GM12878 (cell line): ENCODE results near the gene SYTL2. TPM values are rescaled to one million over a fixed set of nuclear protein-coding genes. Genes with fewer than 3 reads are reported as not detected.

Source experiments
- ATAC-seq: fragments of 200-7000 bp; cut with Tn5 transposase; 3 replicates; pipeline ENCODE4 v1.9.1; 2020; ENCODE audit warnings: mild to moderate bottlenecking, moderate library complexity
- BruUV-seq: library from RNA; stranded (reverse); fragments of 400-500 nt; replicated peaks from 2 replicates; lab custom pipeline; 2021; lab: Mats Ljungman, UMichigan
- CTCF ChIA-PET: fragments of 300-600 bp; sonication (Branson Sonifier 250); formaldehyde crosslinking; extraction: SDS; loops from one replicate; lab custom pipeline; 2021; ENCODE audit warnings: inconsistent platforms; lab: Yijun Ruan, JAX
- POLR2A ChIA-PET: fragments of 350-600 bp; formaldehyde crosslinking; extraction: SDS; loops from one replicate; lab custom pipeline; 2021; ENCODE audit warnings: inconsistent platforms; lab: Charles Lee
- RAD21 ChIA-PET: fragments of 300-600 bp; sonication (Branson Sonifier 250); formaldehyde crosslinking; loops from one replicate; lab custom pipeline; 2023; ENCODE audit warnings: antibody characterized with exemption; ENCODE audit not compliant: unreplicated experiment; lab: Charles Lee
- SMC1A ChIA-PET: fragments of 300-600 bp; sonication (Branson Sonifier 250); formaldehyde crosslinking; loops from one replicate; lab custom pipeline; 2023; ENCODE audit not compliant: unreplicated experiment, uncharacterized antibody; lab: Charles Lee
- DNase-seq: peaks from one replicate; pipeline ENCODE4 v3.0.0-alpha.2; 2011; ENCODE audit warnings: low read depth, low spot score
- FAIRE-seq: peaks from 3 replicates; lab custom pipeline; 2011; peaks lifted over from hg19 to GRCh38; lab: Jason Lieb, UNC
- H2AFZ ChIP-seq: 2 replicates; pipeline ENCODE4 v1.6.0; 2011; ENCODE audit warnings: low read depth, low read length, control low read depth; ENCODE audit not compliant: control insufficient read depth
- H3K27ac ChIP-seq: 2 replicates; pipeline ENCODE4 v1.5.1; 2011; ENCODE audit warnings: control low read depth; ENCODE audit not compliant: control insufficient read depth, insufficient read depth
- H3K27me3 ChIP-seq, 2 experiments: replicated peaks in 1 of 2; 2 replicates each; pipeline versions ENCODE4 v1.6.0 to v1.6.1; 2011; ENCODE audit warnings: low read length in 1 of 2; ENCODE audit not compliant: control insufficient read depth in 2 of 2, insufficient read depth in 2 of 2
- H3K36me3 ChIP-seq, 2 experiments: 2 replicates each; pipeline ENCODE4 v1.5.1; 2011; ENCODE audit warnings: low read length in 1 of 2; ENCODE audit not compliant: control insufficient read depth in 2 of 2, insufficient read depth in 2 of 2
- H3K4me1 ChIP-seq: 2 replicates; pipeline ENCODE4 v1.6.1; 2011; ENCODE audit warnings: mild to moderate bottlenecking, low read length, moderate library complexity, mixed read lengths; ENCODE audit not compliant: control insufficient read depth, insufficient read depth
- H3K4me2 ChIP-seq: 2 replicates; pipeline ENCODE4 v1.6.0; 2011; ENCODE audit warnings: control low read depth; ENCODE audit not compliant: control insufficient read depth, insufficient read depth
- H3K4me3 ChIP-seq: fragments of 200-600 bp; sonication (generic); 2 replicates; pipeline ENCODE4 v1.5.1; 2016
- H3K79me2 ChIP-seq: 2 replicates; pipeline ENCODE4 v1.6.0; 2011; ENCODE audit warnings: low read length; ENCODE audit not compliant: control insufficient read depth, insufficient read depth
- H3K9ac ChIP-seq: 2 replicates; pipeline ENCODE4 v1.8.0; 2011; ENCODE audit warnings: low read length, control low read depth, mixed read lengths; ENCODE audit not compliant: control insufficient read depth, insufficient read depth
- H3K9me3 ChIP-seq: replicated peaks from 3 replicates; pipeline ENCODE4 v1.5.1; 2011; ENCODE audit warnings: mild to moderate bottlenecking, low read length; ENCODE audit not compliant: control insufficient read depth, insufficient read depth
- H4K20me1 ChIP-seq: 2 replicates; pipeline ENCODE4 v1.6.0; 2011; ENCODE audit not compliant: control insufficient read depth, insufficient read depth
- ATF2 ChIP-seq: IDR thresholded peaks from 2 replicates; pipeline ENCODE4 v1.6.1; 2012; ENCODE audit warnings: low read length, inconsistent platforms
- ATF3 ChIP-seq: IDR thresholded peaks from 2 replicates; pipeline ENCODE4 v1.6.1; 2011; ENCODE audit warnings: low read depth, mild to moderate bottlenecking, low read length, moderate library complexity, borderline replicate concordance; ENCODE audit errors: extremely low read depth
- CBX3 ChIP-seq: fragments of 200-600 bp; sonication (generic); IDR thresholded peaks from 2 replicates; pipeline ENCODE4 v1.6.1; 2016; ENCODE audit warnings: low read depth, borderline replicate concordance
- CHD1 ChIP-seq: IDR thresholded peaks from 2 replicates; pipeline ENCODE4 v1.6.1; 2012; ENCODE audit warnings: low read depth, low read length, improper control_type of control experiment
- GATAD2B ChIP-seq: fragments of 450-650 bp; conservative IDR thresholded peaks from 2 replicates; pipeline ENCODE4 v1.6.1; 2017; ENCODE audit warnings: low read depth, mild to moderate bottlenecking, moderate library complexity
- IKZF2 ChIP-seq, 2 experiments: fragments of 450-650 bp; IDR thresholded peaks; 2 replicates each; pipeline ENCODE4 v1.6.1; 2017; ENCODE audit warnings: mild to moderate bottlenecking in 2 of 2, moderate library complexity in 2 of 2
- MEF2B ChIP-seq: fragments of 450-650 bp; IDR thresholded peaks from 2 replicates; pipeline ENCODE4 v1.6.1; 2018; ENCODE audit warnings: mild to moderate bottlenecking, moderate library complexity; ENCODE audit not compliant: partially characterized antibody, poor library complexity, severe bottlenecking
- NBN ChIP-seq: fragments of 450-650 bp; IDR thresholded peaks from 2 replicates; pipeline ENCODE4 v1.6.1; 2016
- NR2C1 ChIP-seq: fragments of 450-650 bp; IDR thresholded peaks from 2 replicates; pipeline ENCODE4 v1.6.1; 2017; ENCODE audit warnings: antibody characterized with exemption, mild to moderate bottlenecking, moderate library complexity
- NR2C2 ChIP-seq: IDR thresholded peaks from 2 replicates; pipeline ENCODE4 v1.6.1; 2011; ENCODE audit warnings: borderline replicate concordance, low read depth; ENCODE audit not compliant: control insufficient read depth, insufficient read length
- PAX5 ChIP-seq: IDR thresholded peaks from 2 replicates; pipeline ENCODE4 v1.6.1; 2011; ENCODE audit warnings: low read depth, low read length, borderline replicate concordance
- PKNOX1 ChIP-seq: fragments of 450-650 bp; IDR thresholded peaks from 2 replicates; pipeline ENCODE4 v1.6.1; 2016; ENCODE audit warnings: mild to moderate bottlenecking
- POLR2AphosphoS2 ChIP-seq: IDR thresholded peaks from 2 replicates; pipeline ENCODE4 v1.6.1; 2011; ENCODE audit warnings: low read depth, mild to moderate bottlenecking, low read length, improper control_type of control experiment, moderate library complexity
- SPI1 ChIP-seq: IDR thresholded peaks from 2 replicates; pipeline ENCODE4 v1.6.1; 2011; ENCODE audit warnings: low read depth, mild to moderate bottlenecking, low read length, moderate library complexity, borderline replicate concordance; ENCODE audit not compliant: insufficient read depth
- SRF ChIP-seq, 2 experiments: IDR thresholded peaks; 2 replicates each; pipeline ENCODE4 v1.6.1; 2011; ENCODE audit warnings: low read depth in 2 of 2, low read length in 2 of 2, mild to moderate bottlenecking in 1 of 2, moderate library complexity in 1 of 2
- STAT1 ChIP-seq: fragments of 450-650 bp; conservative IDR thresholded peaks from 2 replicates; pipeline ENCODE4 v1.6.1; 2014; ENCODE audit warnings: antibody characterized with exemption, mild to moderate bottlenecking
- SUZ12 ChIP-seq: fragments of 200-600 bp; sonication (generic); IDR thresholded peaks from one replicate; pipeline ENCODE4 v1.6.1; 2018; ENCODE audit warnings: antibody characterized with exemption, mild to moderate bottlenecking; ENCODE audit not compliant: unreplicated experiment
- WRNIP1 ChIP-seq: IDR thresholded peaks from 2 replicates; pipeline ENCODE4 v1.6.1; 2011; ENCODE audit warnings: low read depth, low read length, improper control_type of control experiment, borderline replicate concordance
- ZNF687 ChIP-seq: fragments of 450-650 bp; IDR thresholded peaks from 2 replicates; pipeline ENCODE4 v1.6.1; 2017; ENCODE audit warnings: mild to moderate bottlenecking, moderate library complexity
- WGBS: methylation state at CpG from one replicate; pipeline ENCODE4 v1.1.6; 2016; ENCODE audit warnings: low lambda C conversion rate; ENCODE audit not compliant: insufficient replicate concordance, insufficient coverage; ENCODE audit errors: missing lambda C conversion rate; 5-methylcytosine and 5-hydroxymethylcytosine counted together
- in situ Hi-C: fragments of 300-500 bp; cut with MboI; formaldehyde crosslinking; loops from 9 replicates; pipeline ENCODE4 v1.14.3; 2018; ENCODE audit warnings: mixed read lengths
- intact Hi-C: fragments of 100-400 bp; cut with micrococcal nuclease; formaldehyde crosslinking; loops from one replicate; pipeline ENCODE4 v1.14.2; 2022; ENCODE audit not compliant: unreplicated experiment
- polyA plus RNA-seq, 11 experiments: library from polyadenylated mRNA; depleted of rRNA in 4 of 11; unstranded in 6 of 11; stranded (reverse) in 5 of 11; fragments of >200 nt; fragmentation: Nextera tagmentation in 4 of 11; fragmentation: Illumina TruSeq in 1 of 11; extraction: Ambion mirVana in 4 of 11; extraction: Trizol in 1 of 11; gene quantifications; 1 replicate in 1 of 11; 2 replicates in 10 of 11; pipeline versions ENCODE4 v1.2.1 to v1.2.3, GENCODE V29; 2011 to 2016; ENCODE audit warnings: inconsistent platforms in 2 of 11, missing spikeins in 2 of 11, low read depth in 1 of 11
- total RNA-seq, 4 experiments: library from RNA; depleted of rRNA in 3 of 4; stranded (reverse); fragments of >200 nt in 3 of 4; fragmentation: Illumina TruSeq in 1 of 4; extraction: Trizol in 1 of 4; gene quantifications; 2 replicates each; pipeline versions ENCODE4 v1.2.1 to v1.2.3, GENCODE V29; 2013 to 2021

SYTL2 gene
- total and polyA plus RNA-seq, 10 of the 15 experiments (the other 5 are each of a cell fraction or from before 2014, with no cell fraction given): 0.02 to 1.4 (median 0.31) TPM; not detected in 2

- TF ChIP-seq SUZ12 (no peak), NR2C2 (no peak), MEF2B (no peak), CHD1 (no peak), POLR2AphosphoS2 (no peak), SRF (IDR thresholded peaks at IDR 0.05; ENCODE audit: low read depth in 2 of 2, low read length in 2 of 2) (no peak), NBN (no peak), ZNF687 (no peak), WRNIP1 (no peak), NR2C1 (no peak), PAX5 (no peak), CBX3 (no peak), SPI1 (no peak), IKZF2 (IDR thresholded peaks at IDR 0.05) (no peak), ATF3 (no peak), STAT1 (no peak), PKNOX1 (no peak), ATF2 (no peak), GATAD2B (no peak)
- Histone ChIP-seq H3K4me1 (no peaks in the 10 kb centered on the region), H3K4me3 (no peak overlapping the region), H3K9me3 (no peaks in the 10 kb centered on the region), H3K4me2 (no peak overlapping the region), H4K20me1 (no peaks in the 10 kb centered on the region), H3K36me3 (no peaks in the 10 kb centered on the region), H3K9ac (no peak overlapping the region), H2AFZ (no peak overlapping the region), H3K27ac (no peak overlapping the region), H3K79me2 (no peaks in the 10 kb centered on the region), H3K27me3 (no peaks in the 10 kb centered on the region; a peak in 1 of 4 replicates)
- SMC1A ChIA-PET: no interaction called here
- no TSS peak for BruUV-seq
- POLR2A ChIA-PET: no interaction called here
- WGBS: 13% methylated on average over 2 of the region's 2 CpGs
- in situ Hi-C loops (no loop called here), intact Hi-C loops (no loop called here)
- no peak for FAIRE-seq
- RAD21 ChIA-PET: no interaction called here
- DNase-seq: no peak
- CTCF ChIA-PET: no interaction called here
- ATAC-seq: no peak
These were observed 61.1 kb downstream of the SYTL2 start for GRCh38 chr11:85749884-85750283.
